Measurements from ENCODE around the gene SLC43A2.

SLC43A2 gene

GRCh38 chr17:1597861-1598342, 30.7 kb downstream of the SLC43A2 start:
- no peak for ATAC-seq
- no peak for TF ChIP-seq ZFP3 (CRISPR knock-in tag; IDR thresholded peaks at IDR 0.05)
- TF ChIP-seq TOX (CRISPR knock-in tag; IDR thresholded peaks at IDR 0.05; ENCODE audit: borderline replicate concordance): no peak
- no peak for TF ChIP-seq CSDC2 (CRISPR knock-in tag; IDR thresholded peaks at IDR 0.05)

- TF ChIP-seq ZFP3 (CRISPR knock-in tag; IDR thresholded peaks at IDR 0.05) (no peak), TCF4 (CRISPR knock-in tag; IDR thresholded peaks at IDR 0.05; ENCODE audit: borderline replicate concordance) (no peak), ZNF8 (CRISPR knock-in tag; IDR thresholded peaks at IDR 0.05) (no peak), CSDC2 (CRISPR knock-in tag; IDR thresholded peaks at IDR 0.05) (no peak), ZC3H10 (CRISPR knock-in tag; IDR thresholded peaks at IDR 0.05) (no peak), GLIS3 (CRISPR knock-in tag; IDR thresholded peaks at IDR 0.05) (no peak), ZNF565 (CRISPR knock-in tag; conservative IDR thresholded peaks at IDR 0.05; ENCODE audit: low read depth) (no peak), OSR1 (CRISPR knock-in tag; IDR thresholded peaks at IDR 0.05) (no peak)
- TF ChIP-seq, protein P1, sequence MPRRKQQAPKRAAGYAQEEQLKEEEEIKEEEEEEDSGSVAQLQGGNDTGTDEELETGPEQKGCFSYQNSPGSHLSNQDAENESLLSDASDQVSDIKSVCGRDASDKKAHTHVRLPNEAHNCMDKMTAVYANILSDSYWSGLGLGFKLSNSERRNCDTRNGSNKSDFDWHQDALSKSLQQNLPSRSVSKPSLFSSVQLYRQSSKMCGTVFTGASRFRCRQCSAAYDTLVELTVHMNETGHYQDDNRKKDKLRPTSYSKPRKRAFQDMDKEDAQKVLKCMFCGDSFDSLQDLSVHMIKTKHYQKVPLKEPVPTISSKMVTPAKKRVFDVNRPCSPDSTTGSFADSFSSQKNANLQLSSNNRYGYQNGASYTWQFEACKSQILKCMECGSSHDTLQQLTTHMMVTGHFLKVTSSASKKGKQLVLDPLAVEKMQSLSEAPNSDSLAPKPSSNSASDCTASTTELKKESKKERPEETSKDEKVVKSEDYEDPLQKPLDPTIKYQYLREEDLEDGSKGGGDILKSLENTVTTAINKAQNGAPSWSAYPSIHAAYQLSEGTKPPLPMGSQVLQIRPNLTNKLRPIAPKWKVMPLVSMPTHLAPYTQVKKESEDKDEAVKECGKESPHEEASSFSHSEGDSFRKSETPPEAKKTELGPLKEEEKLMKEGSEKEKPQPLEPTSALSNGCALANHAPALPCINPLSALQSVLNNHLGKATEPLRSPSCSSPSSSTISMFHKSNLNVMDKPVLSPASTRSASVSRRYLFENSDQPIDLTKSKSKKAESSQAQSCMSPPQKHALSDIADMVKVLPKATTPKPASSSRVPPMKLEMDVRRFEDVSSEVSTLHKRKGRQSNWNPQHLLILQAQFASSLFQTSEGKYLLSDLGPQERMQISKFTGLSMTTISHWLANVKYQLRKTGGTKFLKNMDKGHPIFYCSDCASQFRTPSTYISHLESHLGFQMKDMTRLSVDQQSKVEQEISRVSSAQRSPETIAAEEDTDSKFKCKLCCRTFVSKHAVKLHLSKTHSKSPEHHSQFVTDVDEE (CRISPR knock-in tag; IDR thresholded peaks at IDR 0.05): no peak
- TF ChIP-seq, protein P2, sequence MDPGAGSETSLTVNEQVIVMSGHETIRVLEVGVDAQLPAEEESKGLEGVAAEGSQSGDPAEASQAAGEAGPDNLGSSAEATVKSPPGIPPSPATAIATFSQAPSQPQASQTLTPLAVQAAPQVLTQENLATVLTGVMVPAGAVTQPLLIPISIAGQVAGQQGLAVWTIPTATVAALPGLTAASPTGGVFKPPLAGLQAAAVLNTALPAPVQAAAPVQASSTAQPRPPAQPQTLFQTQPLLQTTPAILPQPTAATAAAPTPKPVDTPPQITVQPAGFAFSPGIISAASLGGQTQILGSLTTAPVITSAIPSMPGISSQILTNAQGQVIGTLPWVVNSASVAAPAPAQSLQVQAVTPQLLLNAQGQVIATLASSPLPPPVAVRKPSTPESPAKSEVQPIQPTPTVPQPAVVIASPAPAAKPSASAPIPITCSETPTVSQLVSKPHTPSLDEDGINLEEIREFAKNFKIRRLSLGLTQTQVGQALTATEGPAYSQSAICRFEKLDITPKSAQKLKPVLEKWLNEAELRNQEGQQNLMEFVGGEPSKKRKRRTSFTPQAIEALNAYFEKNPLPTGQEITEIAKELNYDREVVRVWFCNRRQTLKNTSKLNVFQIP (CRISPR knock-in tag; IDR thresholded peaks at IDR 0.05; ENCODE audit: borderline replicate concordance, low read depth): no peak
- ATAC-seq: no peak
Measured at GRCh38 chr17:1593630-1593931, 35.1 kb downstream of the SLC43A2 start.

- ATAC-seq: no peak
- no peak for TF ChIP-seq ISL1 (CRISPR knock-in tag; IDR thresholded peaks at IDR 0.05)
- TF ChIP-seq BACH2 (CRISPR knock-in tag; IDR thresholded peaks at IDR 0.05; ENCODE audit: borderline replicate concordance): no peak
- TF ChIP-seq, protein P1 (CRISPR knock-in tag; IDR thresholded peaks at IDR 0.05): no peak
- no peak for TF ChIP-seq ZNF565 (CRISPR knock-in tag; conservative IDR thresholded peaks at IDR 0.05; ENCODE audit: low read depth)
- TF ChIP-seq ESRRG (CRISPR knock-in tag; IDR thresholded peaks at IDR 0.05): no peak
- no peak for TF ChIP-seq ZC3H10 (CRISPR knock-in tag; IDR thresholded peaks at IDR 0.05)
- no peak for TF ChIP-seq RARB (CRISPR knock-in tag; IDR thresholded peaks at IDR 0.05)
- no peak for TF ChIP-seq ARNTL (CRISPR knock-in tag; IDR thresholded peaks at IDR 0.05; ENCODE audit: borderline replicate concordance, low read depth)
- TF ChIP-seq ZNF8 (CRISPR knock-in tag; IDR thresholded peaks at IDR 0.05): no peak
- no peak for TF ChIP-seq ZFP3 (CRISPR knock-in tag; IDR thresholded peaks at IDR 0.05)
- TF ChIP-seq, protein P3, sequence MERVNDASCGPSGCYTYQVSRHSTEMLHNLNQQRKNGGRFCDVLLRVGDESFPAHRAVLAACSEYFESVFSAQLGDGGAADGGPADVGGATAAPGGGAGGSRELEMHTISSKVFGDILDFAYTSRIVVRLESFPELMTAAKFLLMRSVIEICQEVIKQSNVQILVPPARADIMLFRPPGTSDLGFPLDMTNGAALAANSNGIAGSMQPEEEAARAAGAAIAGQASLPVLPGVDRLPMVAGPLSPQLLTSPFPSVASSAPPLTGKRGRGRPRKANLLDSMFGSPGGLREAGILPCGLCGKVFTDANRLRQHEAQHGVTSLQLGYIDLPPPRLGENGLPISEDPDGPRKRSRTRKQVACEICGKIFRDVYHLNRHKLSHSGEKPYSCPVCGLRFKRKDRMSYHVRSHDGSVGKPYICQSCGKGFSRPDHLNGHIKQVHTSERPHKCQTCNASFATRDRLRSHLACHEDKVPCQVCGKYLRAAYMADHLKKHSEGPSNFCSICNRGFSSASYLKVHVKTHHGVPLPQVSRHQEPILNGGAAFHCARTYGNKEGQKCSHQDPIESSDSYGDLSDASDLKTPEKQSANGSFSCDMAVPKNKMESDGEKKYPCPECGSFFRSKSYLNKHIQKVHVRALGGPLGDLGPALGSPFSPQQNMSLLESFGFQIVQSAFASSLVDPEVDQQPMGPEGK (CRISPR knock-in tag; IDR thresholded peaks at IDR 0.05; ENCODE audit: borderline replicate concordance): no peak
- TF ChIP-seq GLIS3 (CRISPR knock-in tag; IDR thresholded peaks at IDR 0.05): no peak
- TF ChIP-seq CSDC2 (CRISPR knock-in tag; IDR thresholded peaks at IDR 0.05): no peak
- TF ChIP-seq CREB5 (CRISPR knock-in tag; IDR thresholded peaks at IDR 0.05; ENCODE audit: low read depth): no peak
- no peak for TF ChIP-seq OSR1 (CRISPR knock-in tag; IDR thresholded peaks at IDR 0.05)
- no peak for TF ChIP-seq TOX (CRISPR knock-in tag; IDR thresholded peaks at IDR 0.05; ENCODE audit: borderline replicate concordance)
- no peak for TF ChIP-seq ZNF70 (CRISPR knock-in tag; IDR thresholded peaks at IDR 0.05)
- TF ChIP-seq, protein P4, sequence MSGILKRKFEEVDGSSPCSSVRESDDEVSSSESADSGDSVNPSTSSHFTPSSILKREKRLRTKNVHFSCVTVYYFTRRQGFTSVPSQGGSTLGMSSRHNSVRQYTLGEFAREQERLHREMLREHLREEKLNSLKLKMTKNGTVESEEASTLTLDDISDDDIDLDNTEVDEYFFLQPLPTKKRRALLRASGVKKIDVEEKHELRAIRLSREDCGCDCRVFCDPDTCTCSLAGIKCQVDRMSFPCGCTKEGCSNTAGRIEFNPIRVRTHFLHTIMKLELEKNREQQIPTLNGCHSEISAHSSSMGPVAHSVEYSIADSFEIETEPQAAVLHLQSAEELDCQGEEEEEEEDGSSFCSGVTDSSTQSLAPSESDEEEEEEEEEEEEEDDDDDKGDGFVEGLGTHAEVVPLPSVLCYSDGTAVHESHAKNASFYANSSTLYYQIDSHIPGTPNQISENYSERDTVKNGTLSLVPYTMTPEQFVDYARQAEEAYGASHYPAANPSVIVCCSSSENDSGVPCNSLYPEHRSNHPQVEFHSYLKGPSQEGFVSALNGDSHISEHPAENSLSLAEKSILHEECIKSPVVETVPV (CRISPR knock-in tag; IDR thresholded peaks at IDR 0.05): no peak
- no peak for TF ChIP-seq ZFP30 (CRISPR knock-in tag; IDR thresholded peaks at IDR 0.05)
- TF ChIP-seq PPARA (CRISPR knock-in tag; IDR thresholded peaks at IDR 0.05; ENCODE audit: borderline replicate concordance): no peak
Measured at GRCh38 chr17:1592751-1593629, 35.6 kb downstream of the SLC43A2 start.

Data from SK-N-SH treated with all-trans-retinoic acid at 6 μM for 48 hours (cell line).